PC-3 (cell line): ENCODE data around the gene RASAL2. TPM values are rescaled to one million over a fixed set of nuclear protein-coding genes. Genes with fewer than 3 reads are reported as not detected.

ENCODE experiments used
- ATAC-seq: fragments of 200-7000 bp; cut with Tn5 transposase; 2 replicates; pipeline ENCODE4 v1.9.1; 2020; ENCODE audit warnings: mild to moderate bottlenecking, moderate library complexity
- BruUV-seq: library from RNA; stranded (reverse); fragments of 400-500 nt; replicated peaks from 2 replicates; lab custom pipeline; 2021; lab: Mats Ljungman, UMichigan
- CTCF ChIA-PET: fragments of 300-600 bp; sonication (Branson Sonifier 250); formaldehyde crosslinking; loops from one replicate; lab custom pipeline; 2022; ENCODE audit warnings: antibody characterized with exemption; lab: Charles Lee
- POLR2A ChIA-PET: fragments of 300-600 bp; sonication (Branson Sonifier 250); formaldehyde crosslinking; loops from one replicate; lab custom pipeline; 2022; ENCODE audit warnings: antibody characterized with exemption; ENCODE audit not compliant: unreplicated experiment; lab: Charles Lee
- DNase-seq: peaks from one replicate; pipeline ENCODE4 v3.0.0-alpha.2; 2015
- H2AFZ ChIP-seq: fragments of 300-600 bp; sonication (generic); 2 replicates; pipeline ENCODE4 v1.6.0; 2016; ENCODE audit warnings: antibody characterized with exemption, low read length
- H3F3A ChIP-seq: fragments of 300-600 bp; sonication (generic); one replicate; pipeline ENCODE4 v1.6.0; 2017; ENCODE audit warnings: antibody characterized with exemption, low read length, control low read depth, mild to moderate bottlenecking; ENCODE audit not compliant: unreplicated experiment
- H3K27ac ChIP-seq: fragments of 300-600 bp; sonication (generic); 2 replicates; pipeline ENCODE4 v1.5.1; 2016; ENCODE audit warnings: mild to moderate bottlenecking, low read length
- H3K27me3 ChIP-seq: fragments of 300-600 bp; sonication (generic); 2 replicates; pipeline ENCODE4 v1.6.1; 2016; ENCODE audit warnings: low read length, mixed read lengths
- H3K36me3 ChIP-seq: fragments of 300-600 bp; sonication (generic); 2 replicates; pipeline ENCODE4 v1.6.1; 2016; ENCODE audit warnings: low read depth, mixed run types, low read length, mixed read lengths
- H3K4me1 ChIP-seq: fragments of 300-600 bp; sonication (generic); 2 replicates; pipeline ENCODE4 v1.5.1; 2016; ENCODE audit warnings: low read length; ENCODE audit not compliant: insufficient read depth
- H3K4me2 ChIP-seq: fragments of 300-600 bp; sonication (generic); 2 replicates; pipeline ENCODE4 v1.6.0; 2016; ENCODE audit warnings: low read length
- H3K4me3 ChIP-seq: fragments of 300-600 bp; sonication (generic); 2 replicates; pipeline ENCODE4 v1.5.1; 2016; ENCODE audit warnings: mild to moderate bottlenecking, low read length, mixed read lengths
- H3K79me2 ChIP-seq: fragments of 300-600 bp; sonication (generic); 2 replicates; pipeline ENCODE4 v1.6.1; 2017; ENCODE audit warnings: low read length, mixed read lengths
- H3K9ac ChIP-seq: fragments of 300-600 bp; sonication (generic); 2 replicates; pipeline ENCODE4 v1.6.0; 2016; ENCODE audit warnings: mild to moderate bottlenecking, low read length
- H3K9me2 ChIP-seq: fragments of 300-600 bp; sonication (generic); replicated peaks from 2 replicates; pipeline ENCODE4 v1.6.1; 2016; ENCODE audit warnings: mixed run types, low read length, mixed read lengths
- H3K9me3 ChIP-seq: fragments of 300-600 bp; sonication (generic); 2 replicates; pipeline ENCODE4 v1.6.1; 2016; ENCODE audit warnings: low read length, mixed read lengths
- H4K20me1 ChIP-seq: fragments of 300-600 bp; sonication (generic); 2 replicates; pipeline ENCODE4 v1.6.1; 2016; ENCODE audit warnings: low read length, mixed read lengths
- CTCF ChIP-seq: fragments of 300-600 bp; sonication (generic); conservative IDR thresholded peaks from 2 replicates; pipeline ENCODE4 v1.5.1; 2017; ENCODE audit warnings: antibody characterized with exemption, low read depth, mild to moderate bottlenecking, low read length
- EZH2 ChIP-seq: fragments of 300-600 bp; sonication (generic); IDR thresholded peaks from one replicate; pipeline ENCODE4 v1.6.1; 2017; ENCODE audit warnings: antibody characterized with exemption, mild to moderate bottlenecking, low read length; ENCODE audit not compliant: unreplicated experiment
- EZH2phosphoT487 ChIP-seq: fragments of 300-600 bp; sonication (generic); IDR thresholded peaks from 2 replicates; pipeline ENCODE4 v1.6.1; 2018; ENCODE audit warnings: mild to moderate bottlenecking, antibody characterized with exemption, low read length, borderline replicate concordance
- intact Hi-C: fragments of 100-400 bp; cut with micrococcal nuclease; formaldehyde crosslinking; loops from 2 replicates; pipeline ENCODE4 v1.9.0; 2023
- total RNA-seq: library from RNA; depleted of rRNA; stranded (reverse); fragments of >200 nt; gene quantifications from 2 replicates; pipeline ENCODE4 v1.2.3, GENCODE V29; 2014

Gene RASAL2
- total RNA-seq, 1 experiment from 2014 or later, result 7.9 TPM

- Histone ChIP-seq H3K9me3 (no peaks in the 10 kb centered on the region), H3K27ac (peak overlapping the region; percentile 69), H3K79me2 (peaks cover 35% of the 10 kb centered on the region), H4K20me1 (no peaks in the 10 kb centered on the region), H3K36me3 (no peaks in the 10 kb centered on the region), H3K4me1 (peaks cover 34% of the 10 kb centered on the region), H2AFZ (no peak overlapping the region), H3K4me3 (no peak overlapping the region), H3K27me3 (no peaks in the 10 kb centered on the region), H3K4me2 (no peak overlapping the region), H3K9me2 (no peaks in the 10 kb centered on the region), H3F3A (no peaks in the 10 kb centered on the region), H3K9ac (no peak overlapping the region)
- ATAC-seq (peak; percentile 46), DNase-seq (peak; percentile 48)
- no TSS peak for BruUV-seq
- POLR2A ChIA-PET, result no interaction called here
- CTCF ChIA-PET, result no interaction called here
- intact Hi-C loops, result no loop called here
- TF ChIP-seq CTCF, result no peak
- TF ChIP-seq EZH2phosphoT487, result no peak
- no peak for TF ChIP-seq EZH2
Observed at GRCh38 chr1:178151831-178152230, 57.9 kb downstream of the RASAL2 start.

- CTCF ChIA-PET, result no interaction called here
Observed at GRCh38 chr1:178155481-178156255, 61.8 kb downstream of the RASAL2 start.

More at GRCh38 chr1:178155481-178156255, 61.8 kb downstream of the RASAL2 start:
- peak overlapping the region; percentile 20; the same call in 1 of the 2 replicates for H3K4me2 ChIP-seq
- peaks cover 41% of the 10 kb centered on the region for H3K79me2 ChIP-seq
- H3K4me3 ChIP-seq, result no peak overlapping the region
- H3K27ac ChIP-seq, result no peak overlapping the region
- peak; percentile 42 for ATAC-seq
- POLR2A ChIA-PET, result interaction anchor here (0.6 kb wide), 1 partner anchor 126 kb away, joined by 3 read pairs; no protein-coding TSS in a partner anchor
- DNase-seq, result peak; percentile 14
- TF ChIP-seq EZH2phosphoT487 (no peak), CTCF (no peak), EZH2 (no peak)
- no TSS peak for BruUV-seq
- H3K9me2 ChIP-seq, result no peaks in the 10 kb centered on the region
- H3K9ac ChIP-seq, result no peak overlapping the region
- H3F3A ChIP-seq, result no peaks in the 10 kb centered on the region
- no peaks in the 10 kb centered on the region for H3K9me3 ChIP-seq
- no peaks in the 10 kb centered on the region for H3K27me3 ChIP-seq
- no peaks in the 10 kb centered on the region for H3K36me3 ChIP-seq
- H2AFZ ChIP-seq, result no peak overlapping the region
- intact Hi-C loops, result no loop called here
- peaks cover 20% of the 10 kb centered on the region for H3K4me1 ChIP-seq
- H4K20me1 ChIP-seq, result no peaks in the 10 kb centered on the region
